NCI-H2081 (cell line): Measurements from ENCODE around the gene OSBPL3.

Experiments used
- DNase-seq, 2 experiments: peaks; one replicate each; lab custom pipeline; 2025; lab: John Stamatoyannopoulos, UW

OSBPL3 gene

GRCh38 chr7:24979470-24979862 lies 512 bp downstream of the OSBPL3 start:
- peak; percentile 43 to 65 for DNase-seq

- no peak for DNase-seq
Measured at GRCh38 chr7:24978843-24979469, 1.0 kb downstream of the OSBPL3 start.

- DNase-seq, result no peak
Measured at GRCh38 chr7:24975644-24976260, 4.2 kb downstream of the OSBPL3 start.

GRCh38 chr7:24975172-24975571 lies 4.8 kb downstream of the OSBPL3 start:
- no peak for DNase-seq

- no peak for DNase-seq
Measured at GRCh38 chr7:24974026-24974832, 5.7 kb downstream of the OSBPL3 start.

GRCh38 chr7:24972991-24973390 lies 7.0 kb downstream of the OSBPL3 start:
- DNase-seq, result no peak

- DNase-seq, result no peak
Measured at GRCh38 chr7:24972166-24972477, 7.9 kb downstream of the OSBPL3 start.

GRCh38 chr7:24971333-24972165 lies 8.4 kb downstream of the OSBPL3 start:
- DNase-seq, result no peak

- no peak for DNase-seq
Measured at GRCh38 chr7:24970676-24971075, 9.3 kb downstream of the OSBPL3 start.

GRCh38 chr7:24968165-24968564 lies 11.8 kb downstream of the OSBPL3 start:
- DNase-seq, result no peak

GRCh38 chr7:24967696-24968095 lies 12.3 kb downstream of the OSBPL3 start:
- no peak for DNase-seq

GRCh38 chr7:24966802-24967201 lies 13.2 kb downstream of the OSBPL3 start:
- no peak for DNase-seq

- DNase-seq, result no peak
Measured at GRCh38 chr7:24965831-24966708, 13.9 kb downstream of the OSBPL3 start.

- DNase-seq, result no peak
Measured at GRCh38 chr7:24964191-24964590, 15.8 kb downstream of the OSBPL3 start.

GRCh38 chr7:24963218-24963617 lies 16.8 kb downstream of the OSBPL3 start:
- DNase-seq, result no peak

GRCh38 chr7:24962418-24962962 lies 17.5 kb downstream of the OSBPL3 start:
- DNase-seq, result no peak

- DNase-seq, result no peak
Measured at GRCh38 chr7:24959735-24960485, 20.1 kb downstream of the OSBPL3 start.

GRCh38 chr7:24958399-24958798 lies 21.6 kb downstream of the OSBPL3 start:
- no peak for DNase-seq

GRCh38 chr7:24956021-24956420 lies 24.0 kb downstream of the OSBPL3 start:
- no peak for DNase-seq

GRCh38 chr7:24955313-24955712 lies 24.7 kb downstream of the OSBPL3 start:
- no peak for DNase-seq
